Astrocyte (in vitro differentiated cells and primary cell): ENCODE measurements around the gene PPCS. TPM values are rescaled to one million over a fixed set of nuclear protein-coding genes. Genes with fewer than 3 reads are reported as not detected.

Experiments used
- DNase-seq: peaks from one replicate; pipeline ENCODE4 v3.0.0-alpha.2; 2010; ENCODE audit warnings: low read depth
- FAIRE-seq: peaks from 2 replicates; lab custom pipeline; 2011; peaks lifted over from hg19 to GRCh38; lab: Jason Lieb, UNC
- H2AFZ ChIP-seq: 2 replicates; pipeline ENCODE4 v1.6.0; 2012; ENCODE audit warnings: low read depth, low read length, inconsistent platforms
- H3K27ac ChIP-seq: 2 replicates; pipeline ENCODE4 v1.5.1; 2011; ENCODE audit warnings: low read depth, low read length, inconsistent platforms
- H3K27me3 ChIP-seq: 2 replicates; pipeline ENCODE4 v1.6.0; 2011; ENCODE audit warnings: low read length, inconsistent platforms; ENCODE audit not compliant: insufficient read depth
- H3K36me3 ChIP-seq: 2 replicates; pipeline ENCODE4 v1.5.1; 2011; ENCODE audit warnings: low read length, inconsistent platforms; ENCODE audit not compliant: insufficient read depth
- H3K4me1 ChIP-seq: 2 replicates; pipeline ENCODE4 v1.5.1; 2011; ENCODE audit warnings: low read length, inconsistent platforms; ENCODE audit not compliant: insufficient read depth
- H3K4me2 ChIP-seq: 2 replicates; pipeline ENCODE4 v1.6.0; 2012; ENCODE audit warnings: low read length, inconsistent platforms
- H3K4me3 ChIP-seq: 2 replicates; pipeline ENCODE4 v1.5.1; 2011; ENCODE audit warnings: low read depth, mild to moderate bottlenecking, low read length, inconsistent platforms; ENCODE audit not compliant: insufficient read depth
- H3K79me2 ChIP-seq: 2 replicates; pipeline ENCODE4 v1.6.0; 2012; ENCODE audit warnings: mild to moderate bottlenecking, low read length, inconsistent platforms; ENCODE audit not compliant: insufficient read depth
- H3K9ac ChIP-seq: 2 replicates; pipeline ENCODE4 v1.6.0; 2012; ENCODE audit warnings: mild to moderate bottlenecking, low read length, inconsistent platforms
- H3K9me3 ChIP-seq: 2 replicates; pipeline ENCODE4 v1.5.1; 2012; ENCODE audit warnings: low read depth, mild to moderate bottlenecking, low read length, inconsistent platforms; ENCODE audit not compliant: insufficient read depth
- H4K20me1 ChIP-seq: 2 replicates; pipeline ENCODE4 v1.6.0; 2012; ENCODE audit warnings: low read length, inconsistent platforms; ENCODE audit not compliant: insufficient read depth
- H3K27ac Mint-ChIP-seq: one replicate; pipeline ENCODE4 v1.8.0; 2021; ENCODE audit warnings: mild to moderate bottlenecking, mixed read lengths; ENCODE audit not compliant: unreplicated experiment
- H3K27me3 Mint-ChIP-seq: one replicate; pipeline ENCODE4 v1.8.0; 2021; ENCODE audit warnings: low read depth, mixed read lengths; ENCODE audit not compliant: unreplicated experiment
- H3K36me3 Mint-ChIP-seq: one replicate; pipeline ENCODE4 v1.8.0; 2021; ENCODE audit warnings: low read depth, mixed read lengths; ENCODE audit not compliant: unreplicated experiment
- H3K4me1 Mint-ChIP-seq: one replicate; pipeline ENCODE4 v1.8.0; 2021; ENCODE audit warnings: low read depth, mixed read lengths; ENCODE audit not compliant: unreplicated experiment
- H3K4me3 Mint-ChIP-seq: one replicate; pipeline ENCODE4 v1.8.0; 2021; ENCODE audit warnings: mild to moderate bottlenecking, moderate library complexity, mixed read lengths; ENCODE audit not compliant: unreplicated experiment
- H3K9me3 Mint-ChIP-seq: one replicate; pipeline ENCODE4 v1.8.0; 2021; ENCODE audit warnings: mild to moderate bottlenecking, mixed read lengths; ENCODE audit not compliant: unreplicated experiment
- CTCF ChIP-seq: IDR thresholded peaks from 2 replicates; pipeline ENCODE4 v1.5.1; 2011; ENCODE audit warnings: low read depth, mild to moderate bottlenecking, inconsistent platforms, low read length, moderate library complexity; ENCODE audit not compliant: insufficient read depth
- EZH2 ChIP-seq: IDR thresholded peaks from 2 replicates; pipeline ENCODE4 v1.6.1; 2012; ENCODE audit warnings: mild to moderate bottlenecking, low read length, inconsistent platforms; ENCODE audit not compliant: insufficient read depth
- total RNA-seq: library from RNA; stranded (reverse); gene quantifications from 2 replicates; pipeline ENCODE4 v1.2.1, GENCODE V29; 2021

PPCS gene
- total RNA-seq, 1 donor from 2014 or later = 23.4 TPM

GRCh38 chr1:42477775-42478174, 21.4 kb downstream of the PPCS start:
- no peak overlapping the region for H2AFZ ChIP-seq
- H3K36me3 ChIP-seq = no peaks in the 10 kb centered on the region
- Mint-ChIP-seq H3K9me3 (no peaks in the 10 kb centered on the region), H3K27me3 (peaks cover 2% of the 10 kb centered on the region), H3K4me1 (peaks cover 4% of the 10 kb centered on the region), H3K4me3 (no peak overlapping the region), H3K36me3 (no peaks in the 10 kb centered on the region), H3K27ac (no peak overlapping the region)
- no peaks in the 10 kb centered on the region for H3K27me3 ChIP-seq
- H3K4me2 ChIP-seq = no peak overlapping the region
- H4K20me1 ChIP-seq = no peaks in the 10 kb centered on the region
- no peak overlapping the region for H3K27ac ChIP-seq
- H3K9ac ChIP-seq = no peak overlapping the region
- no peaks in the 10 kb centered on the region for H3K79me2 ChIP-seq
- no peak overlapping the region for H3K4me3 ChIP-seq
- no peak for DNase-seq
- H3K4me1 ChIP-seq = no peaks in the 10 kb centered on the region
- no peak for FAIRE-seq
- no peak for TF ChIP-seq EZH2
- no peak for TF ChIP-seq CTCF
- no peaks in the 10 kb centered on the region for H3K9me3 ChIP-seq

- Mint-ChIP-seq H3K27ac (no peak overlapping the region), H3K9me3 (no peaks in the 10 kb centered on the region), H3K4me3 (no peak overlapping the region), H3K36me3 (no peaks in the 10 kb centered on the region), H3K4me1 (peaks cover 4% of the 10 kb centered on the region), H3K27me3 (peaks cover 2% of the 10 kb centered on the region)
- Histone ChIP-seq H3K27ac (no peak overlapping the region), H4K20me1 (no peaks in the 10 kb centered on the region), H3K36me3 (no peaks in the 10 kb centered on the region), H3K9me3 (no peaks in the 10 kb centered on the region), H3K4me3 (no peak overlapping the region), H3K4me2 (no peak overlapping the region), H3K27me3 (no peaks in the 10 kb centered on the region), H3K9ac (no peak overlapping the region), H2AFZ (no peak overlapping the region), H3K79me2 (no peaks in the 10 kb centered on the region), H3K4me1 (no peaks in the 10 kb centered on the region)
- DNase-seq = peak; percentile 20
- no peak for TF ChIP-seq EZH2
- TF ChIP-seq CTCF = peak; percentile 11
- FAIRE-seq = no peak
Observed at GRCh38 chr1:42479621-42480020, 23.3 kb downstream of the PPCS start.

GRCh38 chr1:42480921-42481320, 24.6 kb downstream of the PPCS start:
- Histone ChIP-seq H4K20me1 (no peaks in the 10 kb centered on the region), H3K36me3 (no peaks in the 10 kb centered on the region), H3K9ac (no peak overlapping the region), H3K27me3 (no peaks in the 10 kb centered on the region), H3K9me3 (no peaks in the 10 kb centered on the region), H2AFZ (no peak overlapping the region), H3K27ac (no peak overlapping the region), H3K79me2 (no peaks in the 10 kb centered on the region), H3K4me2 (no peak overlapping the region), H3K4me1 (no peaks in the 10 kb centered on the region), H3K4me3 (no peak overlapping the region)
- Mint-ChIP-seq H3K4me3 (no peak overlapping the region), H3K36me3 (no peaks in the 10 kb centered on the region), H3K9me3 (no peaks in the 10 kb centered on the region), H3K27me3 (peaks cover 2% of the 10 kb centered on the region), H3K27ac (no peak overlapping the region), H3K4me1 (peaks cover 4% of the 10 kb centered on the region)
- TF ChIP-seq CTCF = no peak
- no peak for TF ChIP-seq EZH2
- no peak for DNase-seq
- no peak for FAIRE-seq
